ENCODE results near the gene DNASE1L2. TPM values are rescaled to one million over a fixed set of nuclear protein-coding genes. Genes with fewer than 3 reads are reported as not detected.

The DNASE1L2 gene
- total and polyA plus RNA-seq, 10 of the 15 experiments (the other 5 are each of a cell fraction or from before 2014, with no cell fraction given): 0.06 to 1.5 (median 0.29) TPM

- TF ChIP-seq, protein P1, sequence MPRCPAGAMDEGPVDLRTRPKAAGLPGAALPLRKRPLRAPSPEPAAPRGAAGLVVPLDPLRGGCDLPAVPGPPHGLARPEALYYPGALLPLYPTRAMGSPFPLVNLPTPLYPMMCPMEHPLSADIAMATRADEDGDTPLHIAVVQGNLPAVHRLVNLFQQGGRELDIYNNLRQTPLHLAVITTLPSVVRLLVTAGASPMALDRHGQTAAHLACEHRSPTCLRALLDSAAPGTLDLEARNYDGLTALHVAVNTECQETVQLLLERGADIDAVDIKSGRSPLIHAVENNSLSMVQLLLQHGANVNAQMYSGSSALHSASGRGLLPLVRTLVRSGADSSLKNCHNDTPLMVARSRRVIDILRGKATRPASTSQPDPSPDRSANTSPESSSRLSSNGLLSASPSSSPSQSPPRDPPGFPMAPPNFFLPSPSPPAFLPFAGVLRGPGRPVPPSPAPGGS (IDR thresholded peaks at IDR 0.05; ENCODE audit: borderline replicate concordance, insufficient read depth, low read depth, low read length, poor library complexity, severe bottlenecking): peak; percentile 39
- TF ChIP-seq SREBF1 (IDR thresholded peaks at IDR 0.05; ENCODE audit: low read length): 0 out of 2 replicates have a peak, but pooled peaks have one; percentile 7
- peak; percentile 96 for TF ChIP-seq POLR2A (IDR thresholded peaks at IDR 0.05; ENCODE audit: low read depth, low read length)
- TF ChIP-seq RUNX3 (IDR thresholded peaks at IDR 0.05; ENCODE audit: low read length): peak; percentile 51; the same call in 1 of the 2 replicates
- no peak for TF ChIP-seq FOXM1 (IDR thresholded peaks at IDR 0.05; ENCODE audit: low read depth, low read length)
- TF ChIP-seq CBX3 (IDR thresholded peaks at IDR 0.05; ENCODE audit: borderline replicate concordance, low read depth): no peak
- TF ChIP-seq CTCF (IDR thresholded peaks at IDR 0.05 in 2 of 3, conservative IDR thresholded peaks at IDR 0.05 in 1 of 3; ENCODE audit: control insufficient read depth in 2 of 3, extremely low read depth in 1 of 3, insufficient read depth in 1 of 3, low read depth in 3 of 3, low read length in 3 of 3): no peak
- TF ChIP-seq NFYB (IDR thresholded peaks at IDR 0.05; ENCODE audit: insufficient read depth, low read depth, low read length): no peak
- peak; percentile 74; the same call in 1 of the 2 replicates for TF ChIP-seq E2F4 (IDR thresholded peaks at IDR 0.05; ENCODE audit: low read depth, low read length)
- no peak for TF ChIP-seq NFYA (IDR thresholded peaks at IDR 0.05; ENCODE audit: borderline replicate concordance, low read depth, low read length)
- no peak for TF ChIP-seq HDAC2 (IDR thresholded peaks at IDR 0.05)
- peak; percentile 90 for TF ChIP-seq CBFB (IDR thresholded peaks at IDR 0.05; ENCODE audit: low read depth)
- TF ChIP-seq SUPT20H (IDR thresholded peaks at IDR 0.05; ENCODE audit: borderline replicate concordance, control insufficient read depth, low read depth, low read length): no peak
- no peak for TF ChIP-seq KDM1A (IDR thresholded peaks at IDR 0.05; ENCODE audit: borderline replicate concordance)
- TF ChIP-seq, protein P2, sequence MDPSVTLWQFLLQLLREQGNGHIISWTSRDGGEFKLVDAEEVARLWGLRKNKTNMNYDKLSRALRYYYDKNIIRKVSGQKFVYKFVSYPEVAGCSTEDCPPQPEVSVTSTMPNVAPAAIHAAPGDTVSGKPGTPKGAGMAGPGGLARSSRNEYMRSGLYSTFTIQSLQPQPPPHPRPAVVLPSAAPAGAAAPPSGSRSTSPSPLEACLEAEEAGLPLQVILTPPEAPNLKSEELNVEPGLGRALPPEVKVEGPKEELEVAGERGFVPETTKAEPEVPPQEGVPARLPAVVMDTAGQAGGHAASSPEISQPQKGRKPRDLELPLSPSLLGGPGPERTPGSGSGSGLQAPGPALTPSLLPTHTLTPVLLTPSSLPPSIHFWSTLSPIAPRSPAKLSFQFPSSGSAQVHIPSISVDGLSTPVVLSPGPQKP (IDR thresholded peaks at IDR 0.05; ENCODE audit: low read depth, low read length): peak; percentile 22; the same call in 1 of the 2 replicates
- no peak for TF ChIP-seq FOS (IDR thresholded peaks at IDR 0.05; ENCODE audit: borderline replicate concordance, extremely low read depth, insufficient read length)
- TF ChIP-seq EGR1 (IDR thresholded peaks at IDR 0.05; ENCODE audit: borderline replicate concordance in 1 of 2, low read depth in 2 of 2, low read length in 2 of 2): no peak
- no peak for TF ChIP-seq WRNIP1 (IDR thresholded peaks at IDR 0.05; ENCODE audit: borderline replicate concordance, low read depth, low read length)
- no peak for TF ChIP-seq IRF4 (IDR thresholded peaks at IDR 0.05; ENCODE audit: low read depth, low read length)
- TF ChIP-seq BMI1 (IDR thresholded peaks at IDR 0.05; ENCODE audit: borderline replicate concordance): no peak
- TF ChIP-seq NRF1 (conservative IDR thresholded peaks at IDR 0.05; ENCODE audit: low read depth, low read length): peak; percentile 76
- peak; percentile 100 for TF ChIP-seq CREB1 (IDR thresholded peaks at IDR 0.05; ENCODE audit: low read depth)
- peak; percentile 79; the same call in 1 of the 2 replicates for TF ChIP-seq KAT2A (conservative IDR thresholded peaks at IDR 0.05; ENCODE audit: control insufficient read depth, low read depth, low read length)
- TF ChIP-seq KLF5 (IDR thresholded peaks at IDR 0.05; ENCODE audit: partially characterized antibody): peak; percentile 93
- no peak for TF ChIP-seq ZNF274 (IDR thresholded peaks at IDR 0.05; ENCODE audit: insufficient read depth, insufficient read length)
- TF ChIP-seq RELA (IDR thresholded peaks at IDR 0.05; ENCODE audit: borderline replicate concordance, partially characterized antibody): peak; percentile 85
Measured at GRCh38 chr16:2267913-2268666, 31.8 kb downstream of the DNASE1L2 start, which contains the start of gene RNPS1 (continued).

Measured in GM12878 (cell line).